ENCODE data around the gene CYGB.
A peak's percentile ranks its signal among the peaks of the same experiment; 100 is the strongest.

The CYGB gene

DNA sequence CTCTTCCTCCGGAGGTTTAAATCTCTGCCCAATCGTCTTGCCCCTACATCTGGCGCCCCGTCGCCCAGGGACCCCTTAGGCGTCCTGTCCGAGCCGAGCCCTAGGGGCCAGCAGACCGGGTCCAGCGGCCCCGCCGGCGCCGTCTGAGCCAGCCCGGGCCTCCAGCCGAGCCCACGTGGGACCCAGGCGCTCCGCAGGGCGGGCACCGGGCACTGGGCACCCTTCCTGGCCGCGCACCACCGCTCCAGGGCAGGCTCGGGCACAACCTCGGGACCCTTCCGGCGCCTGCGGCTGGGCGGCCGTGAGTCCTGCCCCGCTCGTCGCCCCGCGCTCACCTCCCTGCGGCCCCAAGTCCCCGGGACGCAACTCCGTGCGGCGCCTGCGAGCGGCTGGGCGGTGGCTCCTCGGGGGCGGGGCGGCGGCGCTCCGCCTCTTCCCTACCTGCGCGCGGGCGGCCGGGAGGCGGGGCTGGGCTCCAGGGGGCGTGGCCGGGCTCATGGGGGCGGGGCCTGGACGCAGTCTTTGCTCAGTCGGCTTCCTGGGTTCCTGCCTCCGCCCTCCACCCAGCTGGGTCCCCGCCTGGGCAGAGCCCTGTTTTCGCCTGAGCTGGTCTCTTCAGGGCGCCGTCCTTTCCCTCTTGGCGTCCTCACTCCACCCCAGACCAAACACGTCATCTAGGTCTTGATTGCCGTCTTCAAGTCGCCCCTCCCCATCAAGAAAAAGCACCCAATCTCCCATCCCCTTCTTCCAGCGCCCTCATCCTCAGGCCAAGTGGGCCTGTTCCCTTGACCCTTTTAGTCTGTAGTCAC, 36.3 kb downstream of the CYGB start, which contains the start of gene RHBDF2:
Gene RHBDF2 (minus strand): TSS at position 406 of the 809 bp plus-strand sequence. CDS start 19,899 bp downstream, outside the sequence.
- peak; percentile 93 to 95 for DNase-seq (ENCODE audit: low read depth in 2 of 2)

- DNase-seq (ENCODE audit: low read depth in 2 of 2): no peak
Measured at GRCh38 chr17:76500747-76501017, 36.8 kb downstream of the CYGB start.

DNA sequence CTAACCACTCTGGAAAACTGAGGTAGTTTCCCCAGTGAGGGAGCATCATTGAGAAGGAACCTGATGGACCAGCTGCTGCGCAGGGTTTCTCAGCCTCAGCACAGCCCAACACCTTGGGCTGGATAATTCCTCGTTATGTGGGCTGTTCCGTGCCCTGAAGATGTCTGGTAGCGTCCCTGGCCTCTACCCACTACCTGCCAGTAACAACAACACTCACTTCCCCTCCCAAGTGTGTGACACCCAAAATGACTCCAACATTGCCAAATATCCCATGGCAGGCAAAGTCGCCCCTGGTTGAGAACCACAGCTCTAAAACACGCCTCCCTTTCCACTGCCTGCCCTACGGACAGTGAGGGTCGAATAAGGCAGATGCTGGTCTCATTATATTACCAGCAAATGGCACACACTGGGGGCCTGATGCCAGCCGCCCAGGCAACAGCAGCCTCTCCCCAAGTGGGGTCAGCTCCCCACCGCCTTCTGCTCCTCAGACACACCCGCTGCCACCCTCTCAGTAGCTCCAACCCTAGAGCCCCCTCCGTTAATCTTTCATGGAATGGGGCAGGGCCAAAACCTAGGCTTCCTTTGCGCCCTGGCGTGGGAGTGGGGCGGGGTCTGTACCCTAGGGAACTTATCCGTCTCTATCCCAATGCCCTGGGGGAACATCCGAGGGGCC, 37.3 kb downstream of the CYGB start:
- no peak for DNase-seq (ENCODE audit: low read depth in 2 of 2)

DNA sequence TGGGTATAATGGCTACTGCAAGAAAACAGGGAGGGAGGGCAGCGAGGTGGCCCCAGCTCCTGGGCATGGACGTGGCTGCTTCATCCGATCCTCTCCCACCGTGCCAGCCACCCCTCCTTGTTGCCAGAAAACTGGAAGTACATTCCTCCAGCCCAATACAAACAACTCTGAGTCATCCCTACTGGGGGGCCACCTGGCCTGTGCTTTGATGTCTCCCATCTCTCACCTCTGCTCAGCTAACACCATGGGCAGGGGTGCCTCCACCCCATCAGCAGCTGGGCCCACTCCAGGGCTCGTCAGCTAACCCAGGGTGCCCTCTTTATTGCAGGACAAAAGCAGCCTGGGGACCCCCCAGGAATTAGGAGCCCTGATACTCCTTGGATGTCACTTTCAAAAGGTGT, 38.2 kb downstream of the CYGB start:
- no peak for DNase-seq (ENCODE audit: low read depth in 2 of 2)

DNA sequence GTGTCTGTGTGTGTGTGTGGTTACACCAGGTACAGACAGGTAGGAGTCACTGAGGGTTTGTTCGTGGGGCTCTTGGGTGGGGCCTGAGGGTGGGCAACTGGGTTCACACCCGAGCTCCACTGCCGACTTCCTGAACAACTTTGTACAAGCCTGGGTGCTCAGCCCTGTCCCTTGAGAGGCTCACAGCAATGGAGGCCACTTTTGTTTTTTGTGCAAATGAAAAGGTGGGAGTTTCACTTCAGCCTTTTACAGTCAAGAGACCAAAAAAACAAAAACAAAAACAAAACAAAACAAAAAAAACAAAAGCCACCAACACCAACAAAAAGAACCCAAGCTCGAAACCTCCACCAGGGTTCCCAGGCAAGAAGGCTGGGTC, 38.6 kb downstream of the CYGB start:
- no peak for DNase-seq (ENCODE audit: low read depth in 2 of 2)

- no peak for DNase-seq (ENCODE audit: low read depth in 2 of 2)
Measured at GRCh38 chr17:76497979-76498875, 39.3 kb downstream of the CYGB start.

GRCh38 chr17:76497699-76497978, 39.9 kb downstream of the CYGB start:
- DNase-seq (ENCODE audit: low read depth in 2 of 2): no peak

DNA sequence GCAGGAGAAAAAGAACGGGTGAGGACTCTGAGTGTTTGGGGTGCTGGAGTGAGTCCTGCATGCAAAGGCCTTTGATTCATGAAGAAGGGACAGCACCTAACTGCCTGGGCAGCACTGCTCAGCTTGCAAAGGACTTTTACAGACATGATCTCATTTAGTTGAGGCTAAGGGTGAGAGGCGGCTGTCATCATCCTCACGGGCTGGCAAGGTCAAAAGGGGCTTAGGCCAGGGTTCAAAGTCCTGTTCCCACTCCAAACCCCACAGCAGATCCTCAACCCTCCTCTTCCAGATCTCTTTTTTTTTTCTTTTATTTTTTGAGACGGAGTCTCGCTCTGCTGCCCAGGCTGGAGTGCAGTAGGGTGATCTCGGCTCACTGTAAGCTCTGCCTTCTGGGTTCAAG, 41.0 kb downstream of the CYGB start:
- no peak for DNase-seq (ENCODE audit: low read depth in 2 of 2)

- no peak for DNase-seq (ENCODE audit: low read depth in 2 of 2)
Measured at GRCh38 chr17:76495663-76496400, 41.7 kb downstream of the CYGB start.

- DNase-seq (ENCODE audit: low read depth in 2 of 2): no peak
Measured at GRCh38 chr17:76493505-76494167, 43.9 kb downstream of the CYGB start.

- DNase-seq (ENCODE audit: low read depth in 2 of 2): peak in 1 of 2 donors; percentile 44
Measured at GRCh38 chr17:76492989-76493501, 44.5 kb downstream of the CYGB start.

DNA sequence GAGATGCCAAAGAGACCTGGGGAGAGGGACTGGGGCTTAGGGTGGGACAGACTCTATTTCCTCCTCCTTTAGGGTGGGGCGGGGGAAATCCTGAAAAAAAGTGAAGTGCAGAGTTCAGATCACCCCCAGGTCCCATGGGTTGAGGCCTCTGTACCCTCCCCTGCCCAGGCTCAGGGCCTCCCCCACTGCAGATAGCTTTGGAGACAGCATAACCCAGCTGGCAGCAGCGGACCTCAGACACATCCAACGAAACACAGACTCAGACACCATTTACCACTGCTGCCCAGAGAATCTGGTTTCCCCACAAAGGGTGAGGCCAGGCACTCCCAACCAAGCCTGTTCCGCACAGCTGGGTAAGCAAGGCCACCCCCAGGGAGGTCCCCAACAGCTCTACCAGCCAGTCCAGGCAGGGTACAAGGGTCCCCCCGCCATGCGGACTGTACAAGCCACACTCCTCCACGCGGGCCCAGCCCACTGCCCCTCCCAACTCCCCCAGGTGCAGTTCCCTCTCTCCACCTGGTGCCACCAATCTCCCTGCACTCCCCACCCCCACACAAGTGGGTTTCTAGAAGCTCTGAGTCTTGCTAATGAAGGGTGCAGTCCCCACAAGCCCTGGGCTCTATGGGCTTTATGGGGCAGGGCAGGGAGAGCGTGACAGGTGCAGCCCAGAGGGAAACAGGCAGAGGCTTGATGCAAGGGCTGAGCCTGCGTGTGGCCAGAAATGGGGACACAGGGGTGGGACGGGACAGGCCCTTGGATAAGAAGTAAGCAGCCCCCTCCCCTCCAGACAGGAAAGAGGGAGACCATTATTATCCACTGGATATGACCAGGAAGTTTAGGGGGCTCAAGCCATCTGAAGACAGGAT, 45.2 kb downstream of the CYGB start:
- no peak for DNase-seq (ENCODE audit: low read depth in 2 of 2)

DNA sequence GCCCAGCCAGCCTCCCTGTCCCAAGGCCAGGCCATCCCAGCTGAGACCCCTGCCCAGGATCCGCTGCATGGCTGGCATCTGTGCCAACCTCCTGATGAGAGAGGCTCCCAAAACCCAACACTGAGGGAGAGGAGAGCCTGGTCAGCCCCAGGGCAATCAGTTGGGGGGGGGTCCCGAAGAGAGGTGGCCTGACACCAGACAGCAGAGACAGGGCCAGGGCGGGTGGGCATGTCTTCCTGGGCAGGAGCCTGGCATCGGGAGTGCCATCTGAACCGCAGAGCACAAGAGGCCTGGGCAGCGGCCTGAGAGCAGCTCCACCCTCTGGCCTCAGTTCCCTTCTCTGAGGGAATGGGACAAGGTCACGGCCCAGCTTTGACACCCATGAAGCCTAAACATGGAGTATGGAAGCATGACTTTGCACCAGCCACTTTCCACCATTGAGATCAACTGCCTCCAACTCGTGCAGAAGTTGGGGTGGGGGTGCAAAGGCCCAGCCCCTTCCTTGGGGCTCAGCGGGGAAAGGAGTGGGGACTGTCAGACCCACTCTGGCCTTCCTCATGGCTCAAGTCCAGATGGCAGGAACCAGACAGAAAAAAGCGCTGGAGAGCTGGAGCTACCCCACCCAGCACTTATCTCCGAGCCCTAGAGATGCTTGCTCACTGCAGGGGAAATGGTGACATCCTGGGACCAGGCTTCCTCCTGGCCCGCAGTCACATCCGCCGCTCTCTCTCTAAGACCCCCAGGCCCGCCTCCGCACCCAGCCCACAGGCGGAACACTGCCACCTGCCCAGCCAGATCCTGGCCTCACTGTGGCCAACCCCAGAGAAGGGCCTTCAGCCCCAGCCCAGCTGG, 46.0 kb downstream of the CYGB start:
- no peak for DNase-seq (ENCODE audit: low read depth in 2 of 2)

DNA sequence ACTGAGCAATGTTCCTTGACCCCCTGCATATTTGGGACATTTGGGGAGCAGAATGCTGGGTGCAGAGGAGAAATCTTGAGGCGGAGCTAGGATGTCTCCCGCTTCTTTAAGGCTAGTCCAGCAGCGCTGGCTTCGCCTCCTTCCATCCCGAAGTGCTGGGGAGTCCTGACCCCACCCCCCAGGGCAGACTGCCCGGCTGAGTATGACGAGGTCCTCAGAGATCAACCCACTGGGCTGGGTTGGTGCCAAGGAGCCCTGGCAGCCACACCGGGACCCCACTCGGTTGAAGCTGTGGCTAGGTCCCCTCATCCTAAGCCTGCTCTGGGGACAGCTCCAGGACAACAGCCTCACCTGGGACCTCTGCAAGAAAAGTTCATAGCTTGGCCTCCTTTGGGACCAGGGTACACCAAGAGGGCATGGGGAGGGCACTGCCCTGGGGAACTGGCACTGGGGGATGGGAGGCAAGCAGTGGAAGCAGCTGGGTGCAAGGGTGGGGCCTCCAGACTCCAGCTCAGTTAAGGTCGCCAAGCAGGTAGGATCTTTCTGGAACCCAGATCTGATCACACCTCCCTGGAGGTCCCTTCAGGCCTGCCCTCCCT, 47.3 kb downstream of the CYGB start:
- no peak for DNase-seq (ENCODE audit: low read depth in 2 of 2)

DNA sequence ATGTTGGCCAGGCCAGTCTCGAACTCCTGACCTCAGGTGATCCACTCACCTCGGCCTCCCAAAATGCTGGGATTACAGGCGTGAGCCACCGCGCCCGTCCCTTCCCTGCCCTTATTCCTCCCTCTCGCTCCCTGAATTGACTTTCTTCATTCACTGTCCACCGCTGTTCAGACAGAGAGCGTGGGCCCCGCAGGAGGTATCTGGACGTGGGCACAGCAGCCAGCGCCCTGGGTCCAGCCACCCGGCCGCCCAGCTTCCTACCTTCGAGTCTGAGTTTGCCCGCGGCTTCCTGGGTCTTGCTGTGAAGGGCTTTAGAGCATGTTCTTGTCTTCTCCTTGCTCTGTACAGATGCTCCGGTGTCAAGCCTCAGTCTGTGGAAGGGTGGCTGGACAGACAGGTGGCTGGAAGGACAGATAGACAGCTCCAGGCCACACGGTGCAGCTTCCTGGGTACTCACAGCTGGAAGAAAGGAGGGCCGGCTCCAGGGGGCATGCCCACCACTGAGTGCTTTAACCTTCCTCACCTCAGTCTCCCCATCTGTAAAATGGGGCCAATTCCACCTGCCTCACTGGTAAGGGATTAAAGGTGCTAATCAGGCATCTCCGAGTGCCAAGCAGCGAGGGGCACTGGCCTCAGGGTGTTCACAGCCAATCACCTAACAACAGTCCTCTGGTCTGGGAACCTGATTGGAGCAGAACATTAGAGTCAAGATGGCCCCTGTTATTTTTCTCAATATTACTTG, 49.9 kb downstream of the CYGB start:
- no peak for DNase-seq (ENCODE audit: low read depth in 2 of 2)

DNA sequence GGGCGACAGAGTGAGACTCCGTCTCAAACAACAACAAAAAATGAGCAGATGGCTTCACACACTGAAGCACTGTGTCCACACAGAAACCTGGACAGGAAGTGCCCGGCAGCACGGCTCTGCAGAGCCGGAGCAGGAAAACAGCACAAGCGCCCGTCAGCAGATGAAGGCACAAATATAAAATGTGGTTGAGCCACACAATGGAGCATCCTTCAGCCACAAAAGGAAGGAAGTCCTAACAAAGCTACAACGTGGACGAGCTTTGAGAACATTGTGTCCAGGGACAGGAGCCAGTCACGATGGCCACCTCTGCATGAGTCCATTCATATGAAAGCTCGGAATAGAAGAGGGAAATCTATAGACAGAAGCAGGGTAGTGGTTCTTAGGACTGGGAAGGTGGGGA, 51.9 kb downstream of the CYGB start:
- DNase-seq (ENCODE audit: low read depth in 2 of 2): no peak

DNA sequence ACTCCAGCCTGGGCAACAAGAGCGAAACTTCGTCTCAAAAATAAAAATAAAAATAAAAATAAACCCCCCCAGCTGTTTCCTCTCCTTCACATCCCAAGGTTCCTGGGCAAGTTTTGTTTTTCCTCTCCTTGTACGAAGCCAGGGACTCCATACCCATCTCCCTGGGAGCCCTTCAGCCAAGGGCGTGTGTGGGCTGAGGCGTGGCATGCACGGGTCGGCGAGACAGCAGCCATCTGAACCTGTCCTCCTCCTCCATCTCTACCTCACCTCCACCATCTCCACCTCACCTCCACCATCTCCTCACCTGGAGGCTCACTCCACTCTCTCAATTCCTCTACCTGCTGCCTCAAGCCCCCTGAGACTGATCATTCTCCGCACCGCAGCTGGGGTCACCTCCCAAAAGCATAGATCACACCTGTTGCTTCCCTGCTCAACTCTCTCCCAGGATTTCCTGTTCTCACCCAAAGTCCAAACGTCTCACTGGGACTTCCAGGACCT, 53.2 kb downstream of the CYGB start:
- DNase-seq (ENCODE audit: low read depth in 2 of 2): no peak

GRCh38 chr17:76481071-76481655, 56.3 kb downstream of the CYGB start:
- no peak for DNase-seq (ENCODE audit: low read depth in 2 of 2)
